Neuronal stem cell (in vitro differentiated cells): ENCODE results near the gene NFIB.

ENCODE experiments used
- DNase-seq: peaks from one replicate; pipeline ENCODE4 v3.0.0-alpha.2; 2013; ENCODE audit warnings: low spot score
- H2AFZ ChIP-seq: one replicate; pipeline ENCODE4 v1.6.1; 2013; ENCODE audit warnings: mild to moderate bottlenecking, low read length, inconsistent platforms
- H2AK5ac ChIP-seq: 2 replicates; pipeline ENCODE4 v1.6.1; 2013; ENCODE audit warnings: low read depth, mild to moderate bottlenecking, inconsistent platforms, low read length, moderate library complexity, mixed read lengths
- H2BK120ac ChIP-seq: 2 replicates; pipeline ENCODE4 v1.6.1; 2013; ENCODE audit warnings: low read depth, mild to moderate bottlenecking, inconsistent platforms, low read length, moderate library complexity, mixed read lengths
- H2BK12ac ChIP-seq: one replicate; pipeline ENCODE4 v1.6.1; 2013; ENCODE audit warnings: low read length, inconsistent platforms
- H2BK15ac ChIP-seq: 2 replicates; pipeline ENCODE4 v1.6.1; 2013; ENCODE audit warnings: mild to moderate bottlenecking, low read length, inconsistent platforms, mixed read lengths
- H2BK5ac ChIP-seq: one replicate; pipeline ENCODE4 v1.6.1; 2013; ENCODE audit warnings: inconsistent platforms, mild to moderate bottlenecking, low read length, moderate library complexity
- H3K14ac ChIP-seq: one replicate; pipeline ENCODE4 v1.6.1; 2013; ENCODE audit warnings: low read length, inconsistent platforms
- H3K18ac ChIP-seq: 2 replicates; pipeline ENCODE4 v1.6.1; 2013; ENCODE audit warnings: low read length, inconsistent platforms
- H3K23ac ChIP-seq: 2 replicates; pipeline ENCODE4 v1.6.1; 2013; ENCODE audit warnings: low read depth, mild to moderate bottlenecking, mixed read lengths, low read length, inconsistent platforms; ENCODE audit not compliant: poor library complexity
- H3K27ac ChIP-seq: replicated peaks from 3 replicates; pipeline ENCODE4 v1.5.1; 2013; ENCODE audit warnings: low read length, inconsistent platforms
- H3K27me3 ChIP-seq, 3 experiments: 2 replicates each; pipeline ENCODE4 v1.6.1; 2013; ENCODE audit warnings: low read length in 3 of 3, mild to moderate bottlenecking in 2 of 3, inconsistent platforms in 1 of 3, low read depth in 1 of 3, mixed read lengths in 1 of 3, moderate library complexity in 1 of 3; ENCODE audit not compliant: control insufficient read depth in 3 of 3, insufficient read depth in 3 of 3
- H3K36me3 ChIP-seq, 2 donors: replicated peaks in 1 of 2; 2 replicates each; pipeline ENCODE4 v1.6.1; 2013; ENCODE audit warnings: low read length in 2 of 2; ENCODE audit not compliant: control insufficient read depth in 2 of 2, insufficient read depth in 2 of 2
- H3K4ac ChIP-seq: 2 replicates; pipeline ENCODE4 v1.6.1; 2013; ENCODE audit warnings: inconsistent platforms, mild to moderate bottlenecking, low read length, moderate library complexity
- H3K4me1 ChIP-seq, 2 donors: 1 replicate in 1 of 2; 2 replicates in 1 of 2; pipeline ENCODE4 v1.6.1; 2013; ENCODE audit warnings: low read length in 2 of 2, low read depth in 1 of 2; ENCODE audit not compliant: control insufficient read depth in 2 of 2, insufficient read depth in 1 of 2
- H3K4me2 ChIP-seq: one replicate; pipeline ENCODE4 v1.6.1; 2013; ENCODE audit warnings: mild to moderate bottlenecking, low read length, inconsistent platforms; ENCODE audit not compliant: insufficient read depth, poor library complexity, severe bottlenecking
- H3K4me3 ChIP-seq, 2 donors: 2 replicates each; pipeline ENCODE4 v1.5.1; 2013; ENCODE audit warnings: low read length in 2 of 2, mild to moderate bottlenecking in 2 of 2, inconsistent platforms in 1 of 2, moderate library complexity in 1 of 2
- H3K79me1 ChIP-seq: one replicate; pipeline ENCODE4 v1.6.1; 2013; ENCODE audit warnings: low read depth, mild to moderate bottlenecking, inconsistent platforms, low read length, moderate library complexity
- H3K9ac ChIP-seq: one replicate; pipeline ENCODE4 v1.6.1; 2013; ENCODE audit warnings: mild to moderate bottlenecking, low read depth, low read length, inconsistent platforms; ENCODE audit not compliant: poor library complexity
- H3K9me3 ChIP-seq, 2 donors: replicated peaks in 1 of 2; 2 replicates each; pipeline versions ENCODE3 to v1.6.1; 2013; ENCODE audit warnings: low read length in 2 of 2, mild to moderate bottlenecking in 2 of 2, inconsistent platforms in 1 of 2, low read depth in 1 of 2, mixed read lengths in 1 of 2, moderate library complexity in 1 of 2; ENCODE audit not compliant: control insufficient read depth in 2 of 2, insufficient read depth in 1 of 2
- H4K8ac ChIP-seq: one replicate; pipeline ENCODE4 v1.6.1; 2013; ENCODE audit warnings: low read depth, mild to moderate bottlenecking, inconsistent platforms, low read length, moderate library complexity
- H4K91ac ChIP-seq: one replicate; pipeline ENCODE4 v1.6.1; 2013; ENCODE audit warnings: low read length, low read depth, mild to moderate bottlenecking, inconsistent platforms; ENCODE audit not compliant: poor library complexity
- WGBS, 2 donors: extraction: QIAGEN DNeasy Blood & Tissue Kit; methylation state at CpG; one replicate each; pipeline ENCODE4 v1.1.7; 2013; ENCODE audit warnings: missing lambda C conversion rate in 2 of 2, mixed read lengths in 1 of 2; ENCODE audit not compliant: insufficient read length in 2 of 2, insufficient replicate concordance in 1 of 2; ENCODE audit errors: extremely low coverage in 2 of 2; 5-methylcytosine and 5-hydroxymethylcytosine counted together

Gene NFIB

GRCh38 chr9:14349146-14349446 lies 35.2 kb upstream of the NFIB start:
- Histone ChIP-seq H2BK120ac (no peak overlapping the region), H3K4ac (no peak overlapping the region), H3K4me2 (peak overlapping the region; percentile 47), H2AK5ac (no peak overlapping the region), H3K4me1 (peaks cover 20 to 49% of the 10 kb centered on the region in 2 donors), H4K91ac (no peak overlapping the region), H3K18ac (no peak overlapping the region), H3K14ac (no peak overlapping the region), H2BK12ac (no peak overlapping the region), H3K4me3 (no peak overlapping the region), H2BK5ac (no peak overlapping the region), H3K9me3 (peaks cover 0 to 7% of the 10 kb centered on the region in 2 donors), H3K36me3 (no peaks in the 10 kb centered on the region), H3K79me1 (no peaks in the 10 kb centered on the region), H2AFZ (peak overlapping the region; percentile 78), H4K8ac (no peak overlapping the region), H3K9ac (no peak overlapping the region), H3K23ac (no peak overlapping the region), H3K27ac (no peak overlapping the region), H2BK15ac (no peak overlapping the region), H3K27me3 (peaks cover 32 to 89% (median 81%) of the 10 kb centered on the region in 3 experiments)
- DNase-seq: peak; percentile 42
- no CpG with 5 or more reads among the region's 15 CpGs for WGBS, 2 donors

GRCh38 chr9:14348373-14349145 lies 34.6 kb upstream of the NFIB start:
- peak overlapping the region; percentile 47 for H3K4me2 ChIP-seq
- H3K4ac ChIP-seq: no peak overlapping the region
- H3K14ac ChIP-seq: no peak overlapping the region
- no peak overlapping the region for H2AK5ac ChIP-seq
- H3K9ac ChIP-seq: no peak overlapping the region
- peak; percentile 48 for DNase-seq
- H2BK15ac ChIP-seq: no peak overlapping the region
- no peak overlapping the region for H3K23ac ChIP-seq
- H2BK12ac ChIP-seq: no peak overlapping the region
- H3K27me3 ChIP-seq: peaks cover 32 to 95% (median 86%) of the 10 kb centered on the region in 3 experiments
- no CpG with 5 or more reads among the region's 43 CpGs for WGBS, 2 donors
- no peak overlapping the region for H4K8ac ChIP-seq
- peaks cover 20 to 48% of the 10 kb centered on the region in 2 donors for H3K4me1 ChIP-seq
- no peaks in the 10 kb centered on the region for H3K79me1 ChIP-seq
- no peak overlapping the region for H3K27ac ChIP-seq
- no peak overlapping the region for H3K18ac ChIP-seq
- H4K91ac ChIP-seq: no peak overlapping the region
- no peaks in the 10 kb centered on the region for H3K36me3 ChIP-seq
- peak overlapping the region in 1 of 2 donors; percentile 13 for H3K4me3 ChIP-seq
- H3K9me3 ChIP-seq: peaks cover 0 to 7% of the 10 kb centered on the region in 2 donors
- H2BK5ac ChIP-seq: no peak overlapping the region
- no peak overlapping the region for H2BK120ac ChIP-seq
- peak overlapping the region; percentile 78 for H2AFZ ChIP-seq

- peaks cover 0 to 7% of the 10 kb centered on the region in 2 donors for H3K9me3 ChIP-seq
- no peak overlapping the region for H2AK5ac ChIP-seq
- H3K14ac ChIP-seq: no peak overlapping the region
- no peaks in the 10 kb centered on the region for H3K79me1 ChIP-seq
- H3K4me1 ChIP-seq: peaks cover 20 to 47% of the 10 kb centered on the region in 2 donors
- H2BK12ac ChIP-seq: no peak overlapping the region
- peak overlapping the region; percentile 66 for H3K4me2 ChIP-seq
- no CpG with 5 or more reads among the region's 10 CpGs for WGBS, 2 donors
- no peak overlapping the region for H3K27ac ChIP-seq
- H3K23ac ChIP-seq: no peak overlapping the region
- no peak overlapping the region for H3K18ac ChIP-seq
- H3K9ac ChIP-seq: peak overlapping the region; percentile 68
- peak overlapping the region; percentile 27 to 74 for H3K4me3 ChIP-seq
- H3K4ac ChIP-seq: no peak overlapping the region
- H4K8ac ChIP-seq: no peak overlapping the region
- H2BK5ac ChIP-seq: no peak overlapping the region
- H2BK120ac ChIP-seq: no peak overlapping the region
- no peak overlapping the region for H4K91ac ChIP-seq
- peaks cover 32 to 99% (median 92%) of the 10 kb centered on the region in 3 experiments for H3K27me3 ChIP-seq
- DNase-seq: no peak
- H2BK15ac ChIP-seq: no peak overlapping the region
- H2AFZ ChIP-seq: peak overlapping the region; percentile 83
- no peaks in the 10 kb centered on the region for H3K36me3 ChIP-seq
Observed at GRCh38 chr9:14348123-14348372, 34.1 kb upstream of the NFIB start.

GRCh38 chr9:14347406-14348122 lies 33.6 kb upstream of the NFIB start:
- no peak overlapping the region for H2BK12ac ChIP-seq
- H3K4ac ChIP-seq: no peak overlapping the region
- peak overlapping the region; percentile 83 for H2AFZ ChIP-seq
- no peak for DNase-seq
- no peak overlapping the region for H3K27ac ChIP-seq
- H3K4me1 ChIP-seq: peaks cover 20 to 47% of the 10 kb centered on the region in 2 donors
- H3K23ac ChIP-seq: no peak overlapping the region
- no peak overlapping the region for H2BK15ac ChIP-seq
- no peak overlapping the region for H3K14ac ChIP-seq
- WGBS, 2 donors: no CpG with 5 or more reads among the region's 53 CpGs
- H3K4me3 ChIP-seq: peak overlapping the region; percentile 27 to 74
- no peaks in the 10 kb centered on the region for H3K79me1 ChIP-seq
- peak overlapping the region; percentile 66 for H3K4me2 ChIP-seq
- H2BK120ac ChIP-seq: no peak overlapping the region
- peaks cover 0 to 7% of the 10 kb centered on the region in 2 donors for H3K9me3 ChIP-seq
- peaks cover 32 to 99% (median 93%) of the 10 kb centered on the region in 3 experiments for H3K27me3 ChIP-seq
- no peak overlapping the region for H4K8ac ChIP-seq
- no peak overlapping the region for H2AK5ac ChIP-seq
- H3K9ac ChIP-seq: peak overlapping the region; percentile 68
- no peak overlapping the region for H4K91ac ChIP-seq
- H3K36me3 ChIP-seq: no peaks in the 10 kb centered on the region
- H2BK5ac ChIP-seq: no peak overlapping the region
- peak overlapping the region; percentile 32 for H3K18ac ChIP-seq
